ENCODE results near the gene TIGIT. TPM values are rescaled to one million over a fixed set of nuclear protein-coding genes. Genes with fewer than 3 reads are reported as not detected.

TIGIT gene
- total and polyA plus RNA-seq, 2 experiments from 2014 or later, result 0.39 TPM; not detected in 1

GRCh38 chr3:114319453-114319852 lies 25.6 kb downstream of the TIGIT start:
- DNase-seq (ENCODE audit: low spot score), result peak; percentile 8
- H3K79me2 ChIP-seq, result no peaks in the 10 kb centered on the region
- H2AFZ ChIP-seq, result no peak overlapping the region
- no peaks in the 10 kb centered on the region for H3K36me3 ChIP-seq (replicated peaks; ENCODE audit: insufficient read depth, low read depth)
- no peaks in the 10 kb centered on the region for H3K4me1 ChIP-seq (ENCODE audit: insufficient read depth)
- no peak for TF ChIP-seq EZH2 (IDR thresholded peaks at IDR 0.05; ENCODE audit: borderline replicate concordance)
- TF ChIP-seq EZH2phosphoT487 (IDR thresholded peaks at IDR 0.05; ENCODE audit: low read depth, severe bottlenecking, unreplicated experiment), result no peak
- no peak for TF ChIP-seq CTCF (IDR thresholded peaks at IDR 0.05; ENCODE audit: poor library complexity)
- no peaks in the 10 kb centered on the region for H4K20me1 ChIP-seq (ENCODE audit: insufficient read depth, poor library complexity, severe bottlenecking)
- no peaks in the 10 kb centered on the region for H3K9me3 ChIP-seq (ENCODE audit: low read depth)
- no peaks in the 10 kb centered on the region for H3K9me2 ChIP-seq (replicated peaks; ENCODE audit: insufficient read depth)
- WGBS (ENCODE audit: low lambda C conversion rate, missing lambda C conversion rate), result 32% methylated on average over 4 of the region's 4 CpGs
- no peak overlapping the region for H3K27ac ChIP-seq
- H3K4me2 ChIP-seq, result no peak overlapping the region
- H3K4me3 ChIP-seq, result no peak overlapping the region
- H3K27me3 ChIP-seq, result no peaks in the 10 kb centered on the region

GRCh38 chr3:114320246-114320645 lies 26.4 kb downstream of the TIGIT start:
- H3K4me1 ChIP-seq (ENCODE audit: insufficient read depth), result no peaks in the 10 kb centered on the region

DNA sequence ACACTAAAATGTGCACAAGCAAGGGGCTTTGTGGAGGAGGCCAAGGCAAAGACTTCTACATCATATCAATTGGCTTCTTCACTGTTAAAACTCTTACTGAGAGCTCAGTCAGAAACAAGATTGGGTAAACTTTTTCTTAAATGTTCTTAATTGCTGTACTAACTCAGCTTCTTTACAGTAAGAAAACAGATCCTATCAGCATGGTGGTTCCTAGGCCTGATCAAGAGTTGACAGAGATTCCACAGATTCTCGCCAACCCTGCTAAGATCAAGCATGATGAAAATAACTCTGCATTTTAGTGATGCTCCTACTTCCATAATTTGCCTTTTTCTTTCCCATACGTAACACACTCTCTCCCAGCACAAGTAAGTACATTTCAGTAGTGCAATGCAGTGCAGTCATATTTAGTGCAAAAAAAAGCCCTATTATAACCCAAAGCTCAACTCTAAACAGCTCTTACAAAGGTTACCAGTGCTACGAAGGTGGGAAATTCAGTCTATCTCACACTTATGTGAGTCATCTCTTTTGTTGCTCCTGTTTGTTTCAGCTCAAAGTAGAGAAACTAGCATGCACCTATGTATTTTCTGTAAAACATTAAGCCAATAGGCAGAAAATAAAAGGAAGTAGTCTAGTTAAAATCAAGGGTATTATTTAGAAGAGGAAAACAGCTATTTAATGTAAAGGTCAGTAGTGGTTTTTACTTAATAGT lies 29.9 kb downstream of the TIGIT start:
- Histone ChIP-seq H3K9me2 (replicated peaks; ENCODE audit: insufficient read depth) (no peaks in the 10 kb centered on the region), H3K4me3 (no peak overlapping the region), H3K9me3 (ENCODE audit: low read depth) (no peaks in the 10 kb centered on the region), H3K36me3 (replicated peaks; ENCODE audit: insufficient read depth, low read depth) (no peaks in the 10 kb centered on the region), H2AFZ (no peak overlapping the region), H3K27ac (peak overlapping the region; percentile 1), H3K79me2 (no peaks in the 10 kb centered on the region), H4K20me1 (ENCODE audit: insufficient read depth, poor library complexity, severe bottlenecking) (no peaks in the 10 kb centered on the region), H3K27me3 (no peaks in the 10 kb centered on the region), H3K4me2 (no peak overlapping the region), H3K4me1 (ENCODE audit: insufficient read depth) (no peaks in the 10 kb centered on the region)
- TF ChIP-seq EZH2phosphoT487 (IDR thresholded peaks at IDR 0.05; ENCODE audit: low read depth, severe bottlenecking, unreplicated experiment) (no peak), CTCF (IDR thresholded peaks at IDR 0.05; ENCODE audit: poor library complexity) (no peak), EZH2 (IDR thresholded peaks at IDR 0.05; ENCODE audit: borderline replicate concordance) (no peak)
- WGBS (ENCODE audit: low lambda C conversion rate, missing lambda C conversion rate), result 84% methylated on average over 3 of the region's 3 CpGs
- DNase-seq (ENCODE audit: low spot score), result peak; percentile 23

More at GRCh38 chr3:114320246-114320645, 26.4 kb downstream of the TIGIT start:
- no peaks in the 10 kb centered on the region for H3K27me3 ChIP-seq
- TF ChIP-seq EZH2 (IDR thresholded peaks at IDR 0.05; ENCODE audit: borderline replicate concordance), result no peak
- no peak for TF ChIP-seq CTCF (IDR thresholded peaks at IDR 0.05; ENCODE audit: poor library complexity)
- TF ChIP-seq EZH2phosphoT487 (IDR thresholded peaks at IDR 0.05; ENCODE audit: low read depth, severe bottlenecking, unreplicated experiment), result no peak
- no peak overlapping the region for H3K4me2 ChIP-seq
- no peak overlapping the region for H3K4me3 ChIP-seq
- no peaks in the 10 kb centered on the region for H4K20me1 ChIP-seq (ENCODE audit: insufficient read depth, poor library complexity, severe bottlenecking)
- H3K36me3 ChIP-seq (replicated peaks; ENCODE audit: insufficient read depth, low read depth), result no peaks in the 10 kb centered on the region
- H3K9me2 ChIP-seq (replicated peaks; ENCODE audit: insufficient read depth), result no peaks in the 10 kb centered on the region
- WGBS (ENCODE audit: low lambda C conversion rate, missing lambda C conversion rate), result 94% methylated on average over 1 of the region's 1 CpG
- H3K27ac ChIP-seq, result no peak overlapping the region
- H3K9me3 ChIP-seq (ENCODE audit: low read depth), result no peaks in the 10 kb centered on the region
- no peaks in the 10 kb centered on the region for H3K79me2 ChIP-seq
- H2AFZ ChIP-seq, result no peak overlapping the region
- no peak for DNase-seq (ENCODE audit: low spot score)

Measured in hepatocyte (in vitro differentiated cells).